ENCODE results near the gene KCNT1.

The KCNT1 gene

DNA sequence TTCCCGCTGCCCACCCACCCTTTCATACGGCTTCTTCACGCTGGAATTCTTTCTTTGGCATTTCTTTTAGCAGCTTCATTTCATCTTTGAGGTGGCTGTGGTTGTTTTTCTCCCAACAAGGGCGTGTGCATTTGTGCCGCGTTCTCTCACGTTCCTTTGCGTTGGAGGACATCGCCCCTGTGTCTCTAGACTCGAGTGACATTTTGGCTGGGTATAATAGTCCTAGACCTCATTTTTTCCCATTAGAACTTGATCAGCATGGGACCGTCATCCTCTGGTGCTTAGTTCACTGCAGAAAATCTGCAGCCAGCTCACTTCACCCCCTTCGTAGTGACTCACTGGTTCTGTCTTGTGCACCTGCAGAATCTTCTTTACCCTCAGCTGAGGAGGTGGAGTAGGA lies 29.5 kb downstream of the KCNT1 start:
- TF ChIP-seq, protein P1, sequence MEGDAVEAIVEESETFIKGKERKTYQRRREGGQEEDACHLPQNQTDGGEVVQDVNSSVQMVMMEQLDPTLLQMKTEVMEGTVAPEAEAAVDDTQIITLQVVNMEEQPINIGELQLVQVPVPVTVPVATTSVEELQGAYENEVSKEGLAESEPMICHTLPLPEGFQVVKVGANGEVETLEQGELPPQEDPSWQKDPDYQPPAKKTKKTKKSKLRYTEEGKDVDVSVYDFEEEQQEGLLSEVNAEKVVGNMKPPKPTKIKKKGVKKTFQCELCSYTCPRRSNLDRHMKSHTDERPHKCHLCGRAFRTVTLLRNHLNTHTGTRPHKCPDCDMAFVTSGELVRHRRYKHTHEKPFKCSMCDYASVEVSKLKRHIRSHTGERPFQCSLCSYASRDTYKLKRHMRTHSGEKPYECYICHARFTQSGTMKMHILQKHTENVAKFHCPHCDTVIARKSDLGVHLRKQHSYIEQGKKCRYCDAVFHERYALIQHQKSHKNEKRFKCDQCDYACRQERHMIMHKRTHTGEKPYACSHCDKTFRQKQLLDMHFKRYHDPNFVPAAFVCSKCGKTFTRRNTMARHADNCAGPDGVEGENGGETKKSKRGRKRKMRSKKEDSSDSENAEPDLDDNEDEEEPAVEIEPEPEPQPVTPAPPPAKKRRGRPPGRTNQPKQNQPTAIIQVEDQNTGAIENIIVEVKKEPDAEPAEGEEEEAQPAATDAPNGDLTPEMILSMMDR (IDR thresholded peaks at IDR 0.05; ENCODE audit: low read depth, low read length): no peak
- no peak for TF ChIP-seq EZH2phosphoT487 (IDR thresholded peaks at IDR 0.05; ENCODE audit: low read depth)
- Histone ChIP-seq H3K4me3 (ENCODE audit: low read length) (no peak overlapping the region), H4K20me1 (ENCODE audit: insufficient read depth, low read length) (no peaks in the 10 kb centered on the region), H3K4me2 (ENCODE audit: low read length) (no peak overlapping the region), H3K27ac (ENCODE audit: low read length) (no peak overlapping the region), H3K36me3 (replicated peaks; ENCODE audit: low read depth, low read length) (no peaks in the 10 kb centered on the region), H2AFZ (ENCODE audit: low read depth, low read length) (no peak overlapping the region), H3K9ac (ENCODE audit: low read length) (no peak overlapping the region), H3K4me1 (ENCODE audit: low read length) (no peaks in the 10 kb centered on the region), H3K79me2 (ENCODE audit: low read length) (no peaks in the 10 kb centered on the region), H3K27me3 (ENCODE audit: low read depth, low read length) (no peaks in the 10 kb centered on the region), H3K9me3 (ENCODE audit: insufficient read depth, low read length) (no peaks in the 10 kb centered on the region)

DNA sequence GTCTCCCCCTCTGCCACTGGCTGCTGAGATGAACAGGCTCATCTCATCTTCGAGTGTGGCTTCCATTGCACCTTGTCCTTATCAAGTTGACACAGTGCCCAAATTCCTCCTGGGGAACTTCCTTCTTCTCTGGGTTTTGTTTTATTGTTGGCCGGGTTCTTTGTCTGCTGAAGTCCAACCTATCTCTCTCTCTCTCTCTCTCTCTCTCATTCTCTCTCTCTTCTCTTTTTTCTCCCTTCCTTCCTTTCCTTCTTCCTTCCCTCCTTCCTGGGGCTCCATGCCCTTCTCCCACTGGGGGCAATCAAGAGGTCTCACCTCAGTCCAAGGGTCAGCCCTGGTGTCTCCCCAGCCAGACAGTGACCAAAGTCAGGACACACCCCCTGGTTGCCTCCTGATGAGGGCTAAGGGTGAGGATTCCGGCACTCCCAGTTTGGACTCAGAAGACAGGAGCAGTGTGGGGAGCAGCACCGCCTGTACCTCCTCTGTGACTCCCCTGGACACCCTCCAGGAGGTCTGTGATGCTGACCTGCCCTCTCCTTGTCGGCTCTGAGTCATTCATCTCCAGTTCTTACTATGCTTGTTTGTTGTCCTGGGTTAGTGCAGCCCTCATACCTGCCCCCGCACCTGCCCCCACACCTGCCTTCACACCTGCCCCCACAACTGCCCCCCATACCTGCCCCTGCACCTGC lies 30.7 kb downstream of the KCNT1 start:
- Histone ChIP-seq H3K4me3 (ENCODE audit: low read length) (no peak overlapping the region), H3K4me1 (ENCODE audit: low read length) (no peaks in the 10 kb centered on the region), H4K20me1 (ENCODE audit: insufficient read depth, low read length) (no peaks in the 10 kb centered on the region), H2AFZ (ENCODE audit: low read depth, low read length) (no peak overlapping the region), H3K27ac (ENCODE audit: low read length) (no peak overlapping the region), H3K9me3 (ENCODE audit: insufficient read depth, low read length) (no peaks in the 10 kb centered on the region), H3K9ac (ENCODE audit: low read length) (no peak overlapping the region), H3K27me3 (ENCODE audit: low read depth, low read length) (no peaks in the 10 kb centered on the region), H3K79me2 (ENCODE audit: low read length) (no peaks in the 10 kb centered on the region), H3K4me2 (ENCODE audit: low read length) (no peak overlapping the region), H3K36me3 (replicated peaks; ENCODE audit: low read depth, low read length) (no peaks in the 10 kb centered on the region)
- TF ChIP-seq, protein P1 (IDR thresholded peaks at IDR 0.05; ENCODE audit: low read depth, low read length): no peak
- no peak for TF ChIP-seq EZH2phosphoT487 (IDR thresholded peaks at IDR 0.05; ENCODE audit: low read depth)

DNA sequence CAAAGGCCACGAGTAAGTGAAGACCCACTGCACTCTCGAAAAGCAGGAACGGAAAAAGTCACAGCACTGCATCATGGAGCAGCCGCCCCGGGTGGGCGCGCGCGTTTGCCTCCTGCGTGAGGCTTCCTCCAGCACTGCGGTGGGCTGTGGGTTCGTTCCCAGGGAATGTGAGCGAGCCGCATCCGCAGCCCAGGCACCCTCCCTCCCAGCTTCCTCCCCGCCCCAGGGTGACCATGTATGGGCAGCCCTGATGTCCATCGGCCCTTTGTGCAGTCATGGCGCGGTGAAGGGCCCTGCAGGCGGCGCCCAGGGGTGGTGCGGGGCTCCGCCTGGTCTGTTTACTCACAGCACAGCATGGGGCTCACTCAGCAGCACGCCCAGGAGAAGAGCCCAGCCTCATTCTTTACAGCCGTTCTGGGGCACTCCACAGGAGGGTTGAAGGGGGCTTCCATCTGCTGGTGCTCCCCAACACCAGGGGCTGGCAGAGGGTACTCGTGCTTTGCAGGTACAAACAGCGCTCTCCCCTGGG lies 32.7 kb downstream of the KCNT1 start:
- Histone ChIP-seq H3K27ac (ENCODE audit: low read length) (no peak overlapping the region), H3K36me3 (replicated peaks; ENCODE audit: low read depth, low read length) (no peaks in the 10 kb centered on the region), H3K27me3 (ENCODE audit: low read depth, low read length) (no peaks in the 10 kb centered on the region), H3K9me3 (ENCODE audit: insufficient read depth, low read length) (no peaks in the 10 kb centered on the region), H3K4me2 (ENCODE audit: low read length) (no peak overlapping the region), H3K9ac (ENCODE audit: low read length) (no peak overlapping the region), H2AFZ (ENCODE audit: low read depth, low read length) (no peak overlapping the region), H4K20me1 (ENCODE audit: insufficient read depth, low read length) (no peaks in the 10 kb centered on the region), H3K4me3 (ENCODE audit: low read length) (no peak overlapping the region), H3K79me2 (ENCODE audit: low read length) (no peaks in the 10 kb centered on the region), H3K4me1 (ENCODE audit: low read length) (no peaks in the 10 kb centered on the region)
- TF ChIP-seq, protein P1 (IDR thresholded peaks at IDR 0.05; ENCODE audit: low read depth, low read length): no peak
- TF ChIP-seq EZH2phosphoT487 (IDR thresholded peaks at IDR 0.05; ENCODE audit: low read depth): no peak

DNA sequence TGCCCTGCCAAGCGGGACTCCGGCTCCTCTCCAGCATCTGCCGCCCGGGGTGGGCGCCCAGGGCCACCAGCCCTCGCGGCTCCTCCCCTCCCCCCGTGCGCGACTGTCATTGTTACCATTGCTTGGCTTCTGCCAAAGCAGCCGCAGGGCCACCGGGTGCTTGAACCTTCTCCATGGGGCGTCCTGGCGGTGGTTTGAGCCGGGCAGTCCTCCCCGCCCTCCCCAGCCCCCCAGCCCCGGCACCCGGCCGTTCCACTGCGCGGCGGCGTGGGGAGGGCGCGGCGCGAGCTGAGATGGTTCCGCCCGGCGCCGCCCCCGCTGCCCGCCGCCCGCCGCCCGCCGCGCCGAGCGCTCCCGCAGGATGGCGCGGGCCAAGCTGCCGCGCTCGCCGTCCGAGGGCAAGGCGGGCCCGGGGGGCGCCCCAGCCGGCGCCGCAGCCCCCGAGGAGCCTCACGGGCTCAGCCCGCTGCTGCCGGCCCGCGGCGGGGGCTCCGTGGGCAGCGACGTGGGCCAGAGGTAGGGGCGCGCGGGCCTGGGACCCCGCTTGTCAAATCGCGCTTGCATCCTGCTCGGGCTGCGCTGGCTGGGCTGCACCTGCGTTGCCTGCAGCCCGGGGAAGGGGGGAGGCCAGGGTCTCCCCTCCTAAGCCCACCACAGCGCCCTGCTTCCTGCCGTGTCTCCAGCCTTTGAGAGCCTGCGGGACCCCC lies 34.4 kb downstream of the KCNT1 start:
- Histone ChIP-seq H3K79me2 (ENCODE audit: low read length) (no peaks in the 10 kb centered on the region), H3K4me3 (ENCODE audit: low read length) (no peak overlapping the region), H3K4me2 (ENCODE audit: low read length) (no peak overlapping the region), H3K27ac (ENCODE audit: low read length) (no peak overlapping the region), H4K20me1 (ENCODE audit: insufficient read depth, low read length) (no peaks in the 10 kb centered on the region), H3K9me3 (ENCODE audit: insufficient read depth, low read length) (no peaks in the 10 kb centered on the region), H2AFZ (ENCODE audit: low read depth, low read length) (no peak overlapping the region), H3K27me3 (ENCODE audit: low read depth, low read length) (peaks cover 3% of the 10 kb centered on the region; the same call in 1 of the 2 replicates), H3K36me3 (replicated peaks; ENCODE audit: low read depth, low read length) (no peaks in the 10 kb centered on the region), H3K9ac (ENCODE audit: low read length) (no peak overlapping the region), H3K4me1 (ENCODE audit: low read length) (no peaks in the 10 kb centered on the region)
- TF ChIP-seq EZH2phosphoT487 (IDR thresholded peaks at IDR 0.05; ENCODE audit: low read depth): no peak
- TF ChIP-seq, protein P1 (IDR thresholded peaks at IDR 0.05; ENCODE audit: low read depth, low read length): no peak

Data from OCI-LY3 (cell line).